Fibroblast of skin of back (primary cell): ENCODE results near the gene ELOVL7. TPM values are rescaled to one million over a fixed set of nuclear protein-coding genes. Genes with fewer than 3 reads are reported as not detected.
A peak's percentile ranks its signal among the peaks of the same experiment; 100 is the strongest.
"Not testable (repeated sequence)": the region's sequence is repeated elsewhere in the genome, so short reads cannot be mapped to it uniquely, and the experiment has no call there.

ENCODE experiments used
- DNase-seq: peaks from one replicate; pipeline ENCODE4 v3.0.0-alpha.2; 2013
- polyA plus RNA-seq, 2 experiments: library from polyadenylated mRNA; unstranded; fragments of 120-200 nt; gene quantifications; one replicate each; pipeline ENCODE4 v1.2.1, GENCODE V29; 2013; ENCODE audit not compliant: insufficient read length in 2 of 2

The ELOVL7 gene
- 0.04 TPM for polyA plus RNA-seq (2013, experiment 1 of 2; ENCODE audit: insufficient read length)
- not detected for polyA plus RNA-seq (2013, experiment 2 of 2; ENCODE audit: insufficient read length)

DNA sequence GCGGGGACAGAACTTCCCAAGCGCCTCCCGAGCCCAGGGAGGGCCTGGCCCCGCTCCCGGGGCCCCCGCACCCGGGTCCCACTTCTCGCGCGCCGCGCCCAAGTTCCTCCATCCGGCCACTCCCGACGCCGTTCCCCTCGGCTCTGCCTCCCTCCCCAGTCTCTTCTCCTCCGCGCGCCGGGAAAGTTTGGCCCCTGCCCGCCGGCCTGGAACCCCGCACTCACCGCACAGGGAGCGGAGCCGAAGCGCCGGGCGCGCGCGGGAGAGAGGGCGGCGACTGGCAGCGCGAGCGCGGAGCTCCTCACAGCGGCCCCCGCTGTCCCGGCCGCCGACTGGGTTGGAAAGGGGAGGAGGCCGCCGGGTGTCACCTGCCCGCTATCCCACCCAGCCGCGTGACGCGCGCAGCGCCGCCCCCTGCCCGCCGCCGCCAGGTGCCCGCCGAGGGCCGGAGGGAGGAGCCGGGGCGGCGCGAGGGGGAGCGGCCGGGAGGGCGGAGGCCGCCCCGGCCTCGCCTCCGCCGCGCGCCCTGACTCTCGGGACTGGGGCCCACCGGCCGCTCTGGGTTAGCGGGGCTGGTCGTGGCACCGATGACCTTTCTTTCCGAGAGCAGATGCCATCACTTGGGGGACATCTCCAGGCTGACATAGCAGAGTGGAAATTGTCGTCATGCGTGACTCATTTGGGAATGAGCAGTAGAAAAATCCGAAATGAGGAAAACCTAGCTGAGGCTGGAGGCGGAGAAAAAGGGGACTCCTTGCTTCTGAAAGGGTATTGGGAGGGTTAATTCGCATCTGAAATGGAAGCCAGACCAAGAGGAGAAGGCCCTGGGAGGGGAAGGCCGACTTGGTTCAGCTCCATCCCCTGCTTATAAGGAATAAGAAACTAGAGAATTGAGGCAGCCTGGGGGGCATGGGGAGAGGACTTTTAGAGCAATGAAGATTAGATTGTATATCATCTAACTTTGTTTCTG lies at the start of gene ELOVL7:
Gene ELOVL7, minus strand, starts transcription at position 334 of the 970 bp plus-strand sequence. CDS start 56,872 bp downstream, outside the sequence.
- peak; percentile 43 for DNase-seq

DNA sequence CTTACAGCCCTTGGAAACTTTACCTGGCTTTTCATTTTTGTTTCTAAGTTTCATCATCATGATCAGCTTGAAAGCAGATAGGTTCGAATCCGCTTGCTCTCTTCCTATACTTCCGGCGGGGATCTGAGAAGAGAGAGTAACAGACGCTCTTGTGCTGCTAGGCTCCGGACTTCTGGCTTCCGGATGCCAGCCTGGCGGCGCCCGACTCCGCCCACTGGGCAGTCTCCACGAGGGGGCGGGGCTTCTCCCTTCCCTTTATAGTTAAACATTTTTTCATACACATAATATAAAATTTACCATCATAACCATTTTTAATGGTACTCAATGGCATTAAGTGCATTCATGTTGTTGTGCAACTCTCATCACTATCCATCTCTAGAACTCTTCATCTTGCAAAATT lies 49.5 kb upstream of the ELOVL7 start:
- DNase-seq, result no peak

DNA sequence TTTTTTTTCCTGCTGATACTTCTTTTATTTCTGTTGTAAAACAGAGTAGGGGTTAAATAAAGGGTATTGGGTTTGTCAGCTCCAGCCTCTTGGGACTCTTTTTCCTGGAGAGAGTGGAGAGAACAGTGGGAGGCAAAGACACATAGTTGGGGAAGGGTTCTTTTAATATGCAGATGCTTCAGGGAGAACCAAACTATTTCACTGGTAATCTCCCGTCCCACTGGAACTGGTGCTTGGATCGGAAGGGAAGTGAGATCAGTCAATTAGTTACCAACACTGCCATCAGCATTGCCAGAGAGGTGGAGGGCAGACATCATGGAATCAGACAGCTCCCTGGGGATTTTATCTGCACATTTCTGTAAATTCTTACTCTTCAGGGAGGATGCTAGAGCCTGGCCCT lies 47.6 kb upstream of the ELOVL7 start:
- DNase-seq, result no peak

DNA sequence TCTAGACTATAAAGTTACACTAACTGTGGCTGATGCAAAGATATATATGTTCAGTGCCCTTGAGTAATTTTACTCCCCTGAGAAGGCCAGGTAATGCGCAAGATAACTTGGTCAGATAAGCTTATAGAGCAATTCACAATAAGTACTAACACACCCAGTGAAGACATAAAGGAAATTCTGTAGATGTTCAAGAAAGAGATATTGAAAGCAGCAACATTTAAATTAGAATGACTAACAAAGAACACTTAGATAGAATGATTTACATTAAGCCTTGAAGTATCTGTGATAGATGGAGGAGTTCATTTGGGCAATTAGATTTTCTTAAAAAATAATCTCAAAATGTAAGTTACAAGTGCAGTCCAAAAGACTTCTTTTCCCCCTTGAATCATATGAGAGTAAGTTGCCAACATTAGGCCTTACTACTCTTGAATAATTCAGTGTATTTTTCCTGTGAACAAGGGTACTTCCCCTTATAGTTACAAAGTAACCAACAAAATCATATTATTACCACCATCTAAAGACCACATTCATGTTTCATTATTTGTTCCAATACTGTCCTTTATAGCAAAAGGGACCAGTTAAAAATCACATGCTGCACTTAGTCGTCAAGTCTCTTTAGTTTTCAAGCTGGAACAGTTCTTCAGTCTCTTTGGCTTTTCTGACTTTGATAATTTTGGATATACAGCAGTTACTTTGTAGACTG lies 44.4 kb upstream of the ELOVL7 start:
- DNase-seq, result no peak

DNA sequence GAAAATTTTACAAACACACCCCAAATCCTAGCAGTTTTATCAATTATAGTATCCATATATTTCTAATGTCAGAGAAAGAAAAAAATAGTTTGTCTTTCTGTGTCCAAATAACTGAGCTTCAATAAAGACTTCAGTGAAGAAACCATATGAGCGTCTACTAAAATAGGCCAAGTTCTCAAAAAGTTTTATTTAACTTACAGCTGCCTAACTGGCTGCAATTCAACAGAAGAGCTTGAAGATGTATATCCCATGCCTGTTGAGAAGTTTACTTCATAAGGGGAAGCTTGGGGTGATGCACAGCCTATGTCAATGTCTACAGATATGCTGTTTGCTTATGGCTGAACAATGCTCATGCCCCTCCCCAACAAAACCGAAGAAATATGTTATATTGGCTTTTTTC lies 43.7 kb upstream of the ELOVL7 start:
- DNase-seq, result no peak

DNA sequence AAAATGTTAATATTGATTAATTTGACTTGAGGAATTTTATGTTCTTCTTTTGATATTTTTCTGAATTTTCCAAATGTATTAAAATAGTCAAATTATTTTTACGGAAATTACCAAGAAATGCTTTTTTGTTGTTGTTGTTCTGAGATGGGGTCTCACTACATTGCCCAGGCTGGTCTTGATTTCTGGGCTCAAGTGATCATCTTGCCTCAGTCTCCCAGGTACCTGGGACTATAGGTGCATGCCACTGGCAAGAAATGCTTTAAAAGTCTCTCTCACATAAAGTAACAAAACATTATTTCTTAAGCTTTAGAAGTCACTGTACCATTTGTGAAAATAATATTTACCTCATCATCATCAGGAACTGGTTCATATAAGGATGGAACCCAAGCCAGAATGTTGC lies 43.0 kb upstream of the ELOVL7 start:
- no peak for DNase-seq

DNA sequence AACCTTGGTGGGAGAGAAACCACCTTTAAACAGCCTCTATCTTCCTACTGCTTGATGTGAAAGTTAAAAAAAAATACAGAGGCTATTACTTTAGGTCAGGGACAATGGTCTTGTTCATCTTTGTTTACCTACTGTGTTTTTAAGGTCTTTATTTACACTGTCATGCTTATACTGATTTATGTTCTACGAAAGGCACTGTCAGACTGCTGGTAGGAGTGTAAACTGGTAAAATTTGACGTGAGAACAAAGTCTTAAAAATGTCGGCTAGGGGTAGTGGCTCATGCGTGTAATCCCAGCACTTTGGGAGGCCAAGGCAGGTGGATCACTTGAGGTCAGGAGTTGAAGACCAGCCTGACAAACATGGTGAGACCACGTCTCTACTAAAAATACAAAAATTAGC lies 42.1 kb upstream of the ELOVL7 start:
- DNase-seq, result no peak

DNA sequence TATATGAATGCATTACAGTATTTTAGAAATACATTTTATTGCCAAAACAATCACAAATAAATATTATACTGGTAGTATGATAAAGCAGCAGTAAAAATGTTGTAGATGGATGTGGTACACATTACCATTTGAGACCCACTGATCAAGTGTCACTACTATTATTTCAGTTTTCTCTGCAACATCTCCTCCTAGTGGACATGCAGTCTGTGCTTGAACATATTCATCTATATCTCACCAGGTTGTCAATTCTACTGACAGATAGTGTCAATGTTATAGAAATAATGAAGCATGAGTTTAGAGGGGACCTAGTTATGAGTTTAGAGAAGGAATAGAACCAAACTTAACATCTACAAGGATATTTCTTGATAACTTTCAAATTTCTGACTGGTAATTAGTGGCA lies 39.2 kb upstream of the ELOVL7 start:
- DNase-seq, result no peak

DNA sequence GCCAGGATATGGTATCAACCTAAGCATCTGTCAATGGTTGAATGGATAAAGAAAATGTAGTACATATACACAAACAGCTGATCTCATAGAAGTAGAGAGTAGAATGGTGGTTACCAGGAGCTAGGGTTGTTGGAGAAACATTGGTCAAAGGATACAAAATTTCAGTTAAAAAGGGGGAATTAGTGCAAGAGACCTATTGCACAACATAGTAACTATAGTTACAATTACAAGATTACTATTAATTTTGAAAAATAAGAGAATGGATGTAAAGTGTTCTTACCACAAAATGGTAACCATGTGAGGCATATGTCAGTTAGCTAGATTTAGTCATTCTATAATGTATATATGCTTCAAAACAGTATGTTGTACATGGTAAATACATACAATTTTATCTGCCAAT lies 28.8 kb upstream of the ELOVL7 start:
- DNase-seq, result no peak

DNA sequence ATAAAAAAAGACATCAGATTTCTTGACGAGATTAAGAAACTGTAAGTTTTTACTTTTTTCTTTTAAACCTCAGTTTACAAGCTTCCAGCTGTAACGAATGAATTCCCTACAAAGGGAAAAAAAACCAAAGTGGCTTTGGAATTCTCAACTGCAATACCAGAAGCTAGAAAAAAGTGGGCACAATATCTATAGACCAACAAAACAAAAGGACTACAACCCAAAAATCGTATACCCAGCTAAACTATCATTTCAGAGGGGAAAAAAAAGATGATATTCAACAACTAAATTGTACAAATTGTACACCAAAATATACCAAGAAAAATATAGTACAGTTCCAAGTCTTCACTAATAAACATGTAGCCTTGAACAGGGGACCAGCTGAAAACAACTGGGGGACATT lies 26.8 kb upstream of the ELOVL7 start:
- DNase-seq, result no peak

DNA sequence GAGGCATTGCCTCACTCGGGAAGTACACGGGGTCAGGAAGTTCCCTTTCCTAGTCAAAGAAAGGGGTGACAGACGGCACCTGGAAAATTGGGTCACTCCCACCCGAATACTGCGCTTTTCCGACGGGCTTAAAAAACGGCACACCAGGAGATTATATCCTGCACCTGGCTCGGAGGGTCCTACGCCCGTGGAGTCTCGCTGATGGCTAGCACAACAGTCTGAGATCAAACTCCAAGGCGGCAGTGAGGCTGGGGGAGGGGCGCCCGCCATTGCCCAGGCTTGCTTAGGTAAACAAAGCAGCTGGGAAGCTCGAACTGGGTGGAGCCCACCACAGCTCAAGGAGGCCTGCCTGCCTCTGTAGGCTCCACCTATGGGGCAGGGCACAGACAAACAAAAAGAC lies 16.5 kb upstream of the ELOVL7 start:
- not testable (repeated sequence) for DNase-seq

DNA sequence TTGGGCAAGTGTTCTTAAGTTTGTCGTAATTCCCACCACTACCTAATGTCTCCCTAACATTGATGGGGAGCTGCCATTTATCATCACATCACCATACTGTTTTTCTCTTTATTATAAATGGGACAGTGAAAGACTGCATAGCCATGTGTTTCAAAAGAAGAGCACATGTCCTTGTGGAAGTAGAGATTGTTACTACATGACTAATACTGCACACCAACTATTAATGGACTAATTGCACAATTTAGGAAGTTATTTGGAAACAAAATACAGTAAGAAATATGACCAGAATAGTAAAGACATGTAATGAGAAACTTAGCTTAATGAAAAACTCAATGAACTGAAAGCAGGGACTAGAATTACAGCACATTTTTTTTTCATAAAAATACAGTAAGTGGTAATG lies 12.0 kb upstream of the ELOVL7 start:
- DNase-seq, result no peak

DNA sequence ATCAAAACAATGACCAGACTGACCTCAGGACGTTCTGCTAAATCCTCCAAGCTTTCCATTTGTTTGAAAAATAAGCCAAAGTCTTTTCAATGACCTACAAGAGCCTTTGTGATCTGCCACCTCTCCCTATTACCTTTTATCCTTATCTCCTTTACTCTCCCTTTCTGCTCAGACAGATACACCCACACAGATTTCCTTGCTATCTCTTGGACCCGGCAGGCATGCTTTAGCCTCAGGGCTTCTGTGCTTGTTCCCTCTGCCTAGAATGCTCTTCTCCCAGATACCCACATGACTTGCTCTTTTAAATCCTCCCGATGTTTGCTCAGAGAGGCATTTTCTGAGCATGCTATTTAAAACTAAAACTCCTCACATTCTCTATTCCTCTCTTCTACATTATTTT lies 8.9 kb upstream of the ELOVL7 start:
- DNase-seq, result no peak

DNA sequence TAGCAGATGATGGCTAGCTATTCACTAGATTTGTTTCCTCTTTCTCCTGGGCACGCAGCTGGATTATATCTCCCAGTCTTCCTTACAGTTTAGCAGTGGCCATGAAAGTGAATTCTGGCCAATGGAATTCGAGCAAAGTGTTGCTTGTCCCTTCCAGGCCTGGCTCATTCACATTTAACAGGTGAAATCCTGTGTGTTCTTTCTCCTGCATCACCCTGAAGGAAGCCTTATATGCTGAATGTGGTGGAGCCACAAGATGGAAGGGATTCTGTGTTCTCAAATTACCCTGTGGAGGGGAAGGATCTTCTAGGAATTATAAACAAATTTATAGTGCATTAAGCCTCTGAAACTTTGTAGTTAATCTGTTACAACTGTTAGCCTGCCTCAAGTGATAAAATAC lies 8.2 kb upstream of the ELOVL7 start:
- DNase-seq, result no peak

DNA sequence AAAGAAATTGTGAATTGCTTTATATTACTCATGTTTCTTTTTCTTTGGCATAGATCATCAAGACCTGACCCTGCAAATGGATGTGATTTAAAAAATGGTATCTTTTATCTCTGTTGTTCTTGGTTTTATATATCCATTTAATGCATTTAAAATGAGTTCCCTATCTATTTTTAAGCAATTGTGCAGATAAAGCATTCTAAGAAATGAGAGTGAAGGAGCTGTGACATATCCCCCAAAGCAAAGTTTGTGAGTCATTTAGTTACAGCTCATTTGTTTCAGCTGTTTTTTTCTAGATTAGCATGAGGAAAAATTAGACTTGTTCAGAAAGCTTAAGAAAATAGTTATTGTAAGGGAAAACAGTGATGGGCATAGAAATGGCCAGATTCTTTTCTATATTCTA lies 7.6 kb upstream of the ELOVL7 start:
- no peak for DNase-seq

DNA sequence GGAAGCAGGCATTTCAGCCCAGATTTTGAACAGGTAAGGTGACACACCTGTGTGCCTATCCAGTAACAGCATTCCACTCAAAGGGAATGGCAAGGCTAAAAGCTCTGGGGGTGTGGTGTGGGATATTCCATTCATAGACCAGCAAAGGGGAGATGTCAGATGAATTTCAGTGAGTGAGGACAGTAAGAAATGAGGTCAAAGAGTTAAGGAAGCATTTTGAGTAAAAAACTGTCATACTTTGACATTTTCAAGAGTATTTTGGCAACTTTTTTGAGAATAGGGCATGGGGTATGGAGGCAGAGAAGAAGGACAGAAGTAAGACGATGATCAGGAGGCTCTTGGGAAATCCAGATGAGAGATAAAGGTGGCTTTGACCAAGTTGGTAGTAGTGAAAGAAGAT lies 2.2 kb upstream of the ELOVL7 start:
- DNase-seq, result no peak

DNA sequence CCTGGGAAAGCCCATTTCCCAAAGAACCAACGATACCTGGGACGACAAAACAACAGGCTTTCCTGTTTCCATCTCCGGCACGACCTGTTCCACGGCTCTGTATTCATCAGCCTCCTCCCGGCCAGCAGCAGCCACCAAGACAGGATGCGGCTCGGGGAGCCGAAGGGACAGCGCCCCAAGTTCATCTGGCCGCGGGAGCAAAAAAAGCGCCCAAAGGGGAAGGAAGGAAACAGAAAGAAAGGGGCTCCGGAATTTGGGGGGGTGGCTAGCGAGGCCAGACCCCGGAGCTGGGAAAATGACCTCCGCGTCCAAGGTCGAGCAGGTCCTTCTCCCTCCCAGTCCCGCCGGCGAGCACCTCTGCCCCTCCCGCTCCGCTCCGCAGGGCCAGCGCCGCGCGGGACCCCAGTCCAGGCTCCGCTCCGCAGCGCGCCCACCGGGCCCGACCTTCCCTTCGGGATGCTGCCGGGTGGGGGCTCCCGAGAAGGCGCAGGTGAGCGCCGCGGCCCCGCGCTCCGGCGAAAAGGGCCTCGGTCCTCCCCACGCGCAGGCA lies 608 bp downstream of the ELOVL7 start:
- no peak for DNase-seq

DNA sequence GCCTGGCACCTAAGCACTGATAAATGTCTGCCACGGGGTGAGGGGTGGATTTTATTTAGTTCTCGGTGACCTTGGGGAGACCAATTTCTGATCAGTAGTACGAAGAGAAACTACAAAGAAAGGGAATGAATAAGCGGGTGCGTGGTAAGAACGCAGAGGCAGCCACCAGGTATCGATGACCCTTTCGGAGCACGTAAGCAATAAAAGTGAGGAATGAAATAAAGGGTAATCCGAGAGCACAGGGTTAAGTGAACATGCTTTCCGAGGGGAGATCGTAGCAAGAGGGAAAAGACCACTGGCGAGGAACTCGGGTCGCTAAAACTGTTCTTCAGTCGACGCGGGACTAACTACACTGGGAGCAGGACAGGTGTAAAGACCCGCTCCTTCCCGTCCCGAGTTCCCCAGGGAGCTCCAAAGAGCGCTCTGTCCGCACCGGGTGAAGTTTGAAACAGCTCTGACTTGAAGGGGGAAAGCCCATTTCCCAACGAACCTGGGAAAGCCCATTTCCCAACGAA lies 1.1 kb downstream of the ELOVL7 start:
- DNase-seq, result no peak

DNA sequence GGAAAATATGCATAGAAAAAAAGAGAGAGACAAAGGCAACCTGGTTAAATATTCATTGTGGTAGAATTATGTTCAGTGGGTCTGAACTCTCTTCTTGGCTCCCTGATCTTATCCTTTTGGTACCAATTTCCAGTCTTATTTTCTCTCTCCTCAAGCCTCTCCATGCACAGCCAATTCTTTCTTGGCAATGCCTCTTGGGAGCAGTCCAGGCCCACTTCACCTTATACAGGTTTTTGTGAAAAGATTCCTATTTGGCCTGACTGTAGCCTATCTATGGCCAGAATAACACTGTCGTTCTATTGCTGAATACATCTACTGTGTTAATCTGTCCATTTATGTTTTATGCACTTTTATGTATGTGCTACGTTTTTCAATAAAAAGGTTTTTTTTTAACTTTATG lies 2.7 kb downstream of the ELOVL7 start:
- no peak for DNase-seq

DNA sequence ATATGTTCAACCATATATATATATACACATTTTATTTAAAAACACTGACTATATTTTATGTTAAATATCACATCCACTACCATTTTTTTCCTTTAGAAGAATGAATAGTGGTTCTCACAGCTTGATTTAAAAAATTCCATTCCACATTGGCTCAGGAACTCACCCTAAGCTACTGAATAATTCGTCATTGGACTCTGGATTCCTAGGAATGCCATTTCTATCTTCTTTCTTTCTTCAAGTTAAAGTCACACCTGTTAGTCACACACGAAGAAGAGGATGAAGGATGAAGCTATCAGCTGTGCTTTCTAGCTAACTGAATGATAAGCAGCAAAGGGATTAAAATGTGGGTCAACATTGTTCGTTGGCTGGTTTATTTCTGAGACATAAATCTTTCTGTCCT lies 7.9 kb downstream of the ELOVL7 start:
- DNase-seq, result peak; percentile 8

DNA sequence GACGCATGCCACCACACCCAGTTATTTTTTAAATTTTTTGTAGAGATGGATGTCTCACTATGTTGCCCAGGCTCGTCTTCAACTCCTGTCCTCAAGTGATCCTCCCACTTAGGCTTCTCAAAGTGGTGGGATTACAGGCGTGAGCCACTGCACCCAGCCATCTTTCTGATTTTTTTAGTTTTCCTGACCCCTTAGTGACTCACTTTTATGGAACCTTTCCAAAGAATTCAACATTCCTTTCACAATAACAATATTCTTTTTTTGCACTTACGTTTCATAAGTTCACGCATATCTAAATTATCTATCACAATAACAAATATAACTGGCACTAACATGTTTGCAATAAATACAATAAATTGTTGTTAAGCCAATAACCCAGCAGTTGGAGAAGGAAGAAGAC lies 8.5 kb downstream of the ELOVL7 start:
- peak; percentile 22 for DNase-seq

DNA sequence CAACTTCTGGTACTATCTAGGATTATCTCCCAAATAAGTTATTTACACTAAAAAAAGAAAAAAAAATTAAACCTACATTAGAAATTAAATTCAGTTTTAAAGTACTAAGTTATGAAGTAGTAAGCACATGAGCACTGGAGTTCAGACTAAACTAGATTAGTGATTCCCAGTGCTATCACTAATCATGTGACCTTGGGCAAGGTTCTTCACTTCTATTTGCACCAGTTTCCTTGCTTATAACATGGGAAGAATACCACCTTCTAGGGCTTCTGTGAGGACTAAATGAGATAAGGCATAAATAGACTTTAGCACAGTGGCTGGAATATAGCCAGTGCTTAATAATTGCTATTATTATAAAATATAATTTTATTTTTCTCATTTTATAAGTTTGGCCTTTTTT lies 10.5 kb downstream of the ELOVL7 start:
- DNase-seq, result no peak

DNA sequence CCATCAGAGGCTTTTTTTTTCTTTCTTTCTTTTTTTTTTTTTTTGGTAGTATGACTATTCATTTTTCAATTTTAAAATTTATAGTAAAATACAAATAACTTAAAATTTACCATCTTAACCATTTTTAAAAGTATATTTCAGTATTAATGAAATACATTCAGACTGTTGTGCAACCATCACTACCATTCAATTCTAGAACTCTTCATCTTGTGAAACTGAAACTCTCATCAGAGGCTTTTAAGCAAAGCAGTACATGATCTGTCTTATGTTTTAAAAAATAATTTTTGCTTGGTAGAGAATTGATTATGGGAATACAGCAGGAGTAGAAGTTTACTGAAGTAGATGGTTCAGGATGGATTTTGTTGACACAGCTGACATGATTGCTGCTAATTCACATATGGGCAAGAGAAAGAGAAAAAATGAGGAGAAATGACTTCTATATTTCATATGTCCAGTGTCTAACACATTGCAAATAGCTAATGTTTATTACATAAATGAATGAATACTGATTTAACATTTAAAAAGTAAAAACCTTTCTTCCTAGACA lies 13.4 kb downstream of the ELOVL7 start:
- no peak for DNase-seq
